GM23338 (cell line): ENCODE data around the gene EPHB1. TPM values are rescaled to one million over a fixed set of nuclear protein-coding genes. Genes with fewer than 3 reads are reported as not detected.

Experiments used
- ATAC-seq: fragments of 200-7000 bp; cut with Tn5 transposase; 3 replicates; pipeline ENCODE4 v1.9.1; 2020
- DNase-seq: peaks from one replicate; pipeline ENCODE4 v3.0.0-alpha.2; 2015; ENCODE audit warnings: low spot score
- H2AFZ ChIP-seq: fragments of 200-600 bp; sonication (generic); 2 replicates; pipeline ENCODE4 v1.8.0; 2016; ENCODE audit warnings: antibody characterized with exemption, mild to moderate bottlenecking, moderate library complexity
- H3F3A ChIP-seq: fragments of 200-600 bp; sonication (generic); replicated peaks from 2 replicates; pipeline ENCODE4 v1.8.0; 2017; ENCODE audit warnings: antibody characterized with exemption, mixed run types, low read depth
- H3K27ac ChIP-seq: fragments of 200-600 bp; sonication (generic); 2 replicates; pipeline ENCODE4 v1.6.1; 2016; ENCODE audit warnings: low read depth
- H3K27me3 ChIP-seq: fragments of 200-600 bp; sonication (generic); 2 replicates; pipeline ENCODE4 v1.8.0; 2016; ENCODE audit warnings: mild to moderate bottlenecking, mixed run types, moderate library complexity; ENCODE audit not compliant: insufficient read depth
- H3K36me3 ChIP-seq: fragments of 200-600 bp; sonication (generic); 2 replicates; pipeline ENCODE4 v1.8.0; 2016; ENCODE audit warnings: mild to moderate bottlenecking; ENCODE audit not compliant: insufficient read depth
- H3K4me1 ChIP-seq: fragments of 200-600 bp; sonication (generic); 2 replicates; pipeline ENCODE4 v1.8.0; 2016; ENCODE audit warnings: mild to moderate bottlenecking, moderate library complexity; ENCODE audit not compliant: insufficient read depth
- H3K4me2 ChIP-seq: fragments of 200-600 bp; sonication (generic); 2 replicates; pipeline ENCODE4 v1.7.1; 2017; ENCODE audit warnings: mixed run types
- H3K4me3 ChIP-seq: fragments of 200-600 bp; sonication (generic); 2 replicates; pipeline ENCODE4 v1.6.1; 2016; ENCODE audit warnings: mixed run types
- H3K79me2 ChIP-seq: fragments of 200-600 bp; sonication (generic); replicated peaks from 2 replicates; pipeline ENCODE4 v1.8.0; 2017; ENCODE audit warnings: mild to moderate bottlenecking; ENCODE audit not compliant: insufficient read depth
- H3K9me2 ChIP-seq: fragments of 200-600 bp; sonication (generic); 2 replicates; pipeline ENCODE4 v1.8.0; 2017; ENCODE audit not compliant: insufficient read depth
- H4K20me1 ChIP-seq: fragments of 200-600 bp; sonication (generic); replicated peaks from 2 replicates; pipeline ENCODE4 v1.8.0; 2017; ENCODE audit warnings: mild to moderate bottlenecking; ENCODE audit not compliant: insufficient read depth
- H3K27ac Mint-ChIP-seq: 2 replicates; pipeline ENCODE4 v1.8.0; 2020; ENCODE audit warnings: inconsistent platforms, mild to moderate bottlenecking, moderate library complexity, mixed read lengths
- H3K27me3 Mint-ChIP-seq: 3 replicates; pipeline ENCODE4 v1.8.0; 2022; ENCODE audit warnings: low read depth, mild to moderate bottlenecking, moderate library complexity, mixed read lengths, inconsistent platforms; ENCODE audit not compliant: insufficient read depth, poor library complexity
- H3K36me3 Mint-ChIP-seq: 3 replicates; pipeline ENCODE4 v1.8.0; 2021; ENCODE audit warnings: low read depth, mild to moderate bottlenecking, inconsistent platforms, moderate library complexity, mixed read lengths
- H3K4me1 Mint-ChIP-seq: 3 replicates; pipeline ENCODE4 v1.8.0; 2020; ENCODE audit warnings: mild to moderate bottlenecking, inconsistent platforms, mixed read lengths
- H3K4me3 Mint-ChIP-seq: 3 replicates; pipeline ENCODE4 v1.8.0; 2021; ENCODE audit warnings: moderate library complexity, mild to moderate bottlenecking, inconsistent platforms, mixed read lengths
- H3K9me3 Mint-ChIP-seq: 3 replicates; pipeline ENCODE4 v1.8.0; 2020; ENCODE audit warnings: moderate library complexity, mild to moderate bottlenecking, inconsistent platforms, mixed read lengths
- CREB1 ChIP-seq: fragments of 250-450 bp; sonication (Bioruptor Pico); IDR thresholded peaks from 2 replicates; pipeline ENCODE4 v1.5.0; 2020; ENCODE audit warnings: low read depth, mild to moderate bottlenecking, moderate library complexity
- EZH2 ChIP-seq: fragments of 200-600 bp; sonication (generic); IDR thresholded peaks from one replicate; pipeline ENCODE4 v1.8.0; 2017; ENCODE audit warnings: antibody characterized with exemption, mild to moderate bottlenecking, low read depth; ENCODE audit not compliant: unreplicated experiment
- EZH2phosphoT487 ChIP-seq: fragments of 200-600 bp; sonication (generic); IDR thresholded peaks from one replicate; pipeline ENCODE4 v1.8.1; 2018; ENCODE audit warnings: antibody characterized with exemption; ENCODE audit not compliant: unreplicated experiment
- JUNB ChIP-seq: IDR thresholded peaks from one replicate; pipeline ENCODE4 v1.6.1; 2016; ENCODE audit warnings: antibody characterized with exemption; ENCODE audit not compliant: unreplicated experiment
- POLR2AphosphoS5 ChIP-seq: IDR thresholded peaks from 2 replicates; pipeline ENCODE4 v1.6.1; 2016; ENCODE audit warnings: antibody characterized with exemption, low read depth
- REST ChIP-seq: IDR thresholded peaks from one replicate; pipeline ENCODE4 v1.6.1; 2018; ENCODE audit warnings: antibody characterized with exemption; ENCODE audit not compliant: unreplicated experiment
- ZNF114 ChIP-seq: fragments of 250-450 bp; sonication (Bioruptor Pico); IDR thresholded peaks from 2 replicates; pipeline ENCODE4 v1.5.0; 2020; ENCODE audit warnings: mild to moderate bottlenecking, moderate library complexity
- ZNF331 ChIP-seq: fragments of 250-450 bp; sonication (Bioruptor Pico); IDR thresholded peaks from 2 replicates; pipeline ENCODE4 v1.5.0; 2020; ENCODE audit warnings: low read depth, mild to moderate bottlenecking, moderate library complexity
- ZNF462 ChIP-seq: fragments of 250-450 bp; sonication (Bioruptor Pico); IDR thresholded peaks from 2 replicates; pipeline ENCODE4 v1.5.0; 2020; ENCODE audit warnings: mild to moderate bottlenecking, moderate library complexity
- polyA plus RNA-seq: library from polyadenylated mRNA; unstranded; fragments of >200 nt; fragmentation: Nextera tagmentation; extraction: Ambion mirVana; gene quantifications from 2 replicates; pipeline ENCODE4 v1.2.1, GENCODE V29; 2016
- total RNA-seq: library from RNA; depleted of rRNA; stranded (reverse); fragments of >200 nt; shearing (Covaris generic); gene quantifications from 2 replicates; pipeline ENCODE4 v1.2.3, GENCODE V29; 2014
- TF ChIP-seq, protein P1 (sequence below): IDR thresholded peaks from 2 replicates; pipeline ENCODE4 v1.6.1; 2016; ENCODE audit warnings: antibody characterized with exemption

EPHB1 gene
- total and polyA plus RNA-seq, 2 experiments from 2014 or later = 2.7 to 5.2 TPM

GRCh38 chr3:135133905-135134683 lies 339.0 kb downstream of the EPHB1 start (continued):
- TF ChIP-seq ZNF462 (no peak), ZNF331 (CRISPR knock-in tag) (no peak), EZH2phosphoT487 (no peak), CREB1 (CRISPR knock-in tag) (no peak), POLR2AphosphoS5 (no peak)
- TF ChIP-seq, protein P1, sequence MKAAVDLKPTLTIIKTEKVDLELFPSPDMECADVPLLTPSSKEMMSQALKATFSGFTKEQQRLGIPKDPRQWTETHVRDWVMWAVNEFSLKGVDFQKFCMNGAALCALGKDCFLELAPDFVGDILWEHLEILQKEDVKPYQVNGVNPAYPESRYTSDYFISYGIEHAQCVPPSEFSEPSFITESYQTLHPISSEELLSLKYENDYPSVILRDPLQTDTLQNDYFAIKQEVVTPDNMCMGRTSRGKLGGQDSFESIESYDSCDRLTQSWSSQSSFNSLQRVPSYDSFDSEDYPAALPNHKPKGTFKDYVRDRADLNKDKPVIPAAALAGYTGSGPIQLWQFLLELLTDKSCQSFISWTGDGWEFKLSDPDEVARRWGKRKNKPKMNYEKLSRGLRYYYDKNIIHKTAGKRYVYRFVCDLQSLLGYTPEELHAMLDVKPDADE = no peak

DNA sequence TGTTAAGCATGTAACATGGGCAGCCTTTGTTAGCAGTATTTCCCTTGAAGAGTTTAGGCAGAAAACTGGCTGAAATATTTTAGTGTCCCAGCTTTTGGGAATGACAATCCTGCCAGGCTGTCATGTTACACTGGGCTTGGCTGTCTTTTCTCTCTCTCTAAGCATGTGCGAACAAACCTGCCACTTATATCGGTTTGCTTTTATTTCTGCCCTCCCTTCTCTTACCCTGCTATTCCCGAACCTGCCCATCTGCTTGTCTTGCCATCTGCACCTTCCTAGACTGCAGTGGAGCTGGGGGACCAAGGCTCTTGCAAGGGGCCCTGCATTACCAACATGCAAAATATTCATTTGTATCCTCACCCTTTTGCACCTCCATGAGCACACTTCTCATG lies 339.6 kb downstream of the EPHB1 start:
- DNase-seq = no peak
- Histone ChIP-seq H3K9me2 (peaks cover 5% of the 10 kb centered on the region; the same call in 1 of the 2 replicates), H3K27me3 (no peaks in the 10 kb centered on the region), H3K36me3 (no peaks in the 10 kb centered on the region), H3K4me2 (no peak overlapping the region), H4K20me1 (no peaks in the 10 kb centered on the region), H3K27ac (no peak overlapping the region), H3K4me3 (no peak overlapping the region), H3F3A (no peaks in the 10 kb centered on the region), H2AFZ (no peak overlapping the region), H3K79me2 (no peaks in the 10 kb centered on the region), H3K4me1 (no peaks in the 10 kb centered on the region)
- Mint-ChIP-seq H3K9me3 (no peaks in the 10 kb centered on the region), H3K4me3 (no peak overlapping the region), H3K4me1 (no peaks in the 10 kb centered on the region), H3K36me3 (no peaks in the 10 kb centered on the region), H3K27ac (no peak overlapping the region), H3K27me3 (no peaks in the 10 kb centered on the region)
- ATAC-seq = no peak
- TF ChIP-seq EZH2phosphoT487 = no peak
- TF ChIP-seq JUNB = no peak
- TF ChIP-seq ZNF331 (CRISPR knock-in tag) = no peak
- TF ChIP-seq REST = no peak
- no peak for TF ChIP-seq EZH2
- TF ChIP-seq, protein P1 = no peak
- TF ChIP-seq ZNF114 = no peak
- no peak for TF ChIP-seq POLR2AphosphoS5
